BE2C (cell line): ENCODE measurements around the gene MCRS1.

Experiments used
- DNase-seq: peaks from one replicate; pipeline ENCODE4 v3.0.0-alpha.2; 2020
- H3K27me3 ChIP-seq: fragments of 250-450 bp; sonication (Bioruptor Pico); 2 replicates; pipeline ENCODE4 v1.5.1; 2020; ENCODE audit warnings: mild to moderate bottlenecking
- H3K36me3 ChIP-seq: fragments of 250-450 bp; sonication (Bioruptor Pico); 2 replicates; pipeline ENCODE4 v1.5.1; 2020; ENCODE audit warnings: mild to moderate bottlenecking
- H3K4me1 ChIP-seq: fragments of 250-450 bp; sonication (Bioruptor Pico); 2 replicates; pipeline ENCODE4 v1.5.1; 2020
- H3K4me3 ChIP-seq: 2 replicates; pipeline ENCODE4 v1.5.1; 2011; ENCODE audit warnings: low read depth, low read length
- H3K9me3 ChIP-seq: fragments of 250-450 bp; sonication (Bioruptor Pico); 2 replicates; pipeline ENCODE4 v1.5.1; 2020
- TF ChIP-seq, protein P1 (sequence below): IDR thresholded peaks from 2 replicates; pipeline ENCODE4 v1.5.1; 2012; ENCODE audit warnings: mild to moderate bottlenecking, low read depth, low read length

MCRS1 gene

DNA sequence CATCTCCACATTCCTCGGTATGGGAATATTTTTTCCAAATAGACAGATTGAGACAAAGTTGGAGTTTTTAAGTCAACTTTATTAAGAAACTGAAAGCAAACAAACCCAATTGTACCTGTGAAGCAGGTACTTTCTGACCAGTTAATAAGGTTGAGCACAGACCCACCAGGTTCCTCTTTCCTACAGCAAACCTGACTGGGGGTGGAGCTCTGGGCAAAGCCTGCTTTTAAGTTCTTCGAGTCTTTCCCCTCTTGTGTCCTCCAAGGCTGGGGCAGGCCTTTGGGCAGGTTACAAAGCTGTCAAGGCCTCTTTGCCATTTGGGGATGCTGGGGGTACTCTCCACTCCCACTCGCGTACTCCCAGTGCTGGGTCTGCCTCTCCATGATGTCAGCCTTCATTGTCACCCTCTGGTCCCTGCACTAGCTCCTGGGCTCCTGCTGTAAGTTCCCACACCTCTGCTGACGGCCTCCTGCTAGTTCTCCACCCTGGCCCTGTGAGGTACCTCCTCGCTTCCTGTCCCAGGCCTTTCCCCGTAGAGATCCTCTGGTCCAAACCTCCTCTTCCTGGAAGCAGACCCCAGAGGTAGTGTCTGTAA is 25.9 kb downstream of the MCRS1 start:
- TF ChIP-seq, protein P1, sequence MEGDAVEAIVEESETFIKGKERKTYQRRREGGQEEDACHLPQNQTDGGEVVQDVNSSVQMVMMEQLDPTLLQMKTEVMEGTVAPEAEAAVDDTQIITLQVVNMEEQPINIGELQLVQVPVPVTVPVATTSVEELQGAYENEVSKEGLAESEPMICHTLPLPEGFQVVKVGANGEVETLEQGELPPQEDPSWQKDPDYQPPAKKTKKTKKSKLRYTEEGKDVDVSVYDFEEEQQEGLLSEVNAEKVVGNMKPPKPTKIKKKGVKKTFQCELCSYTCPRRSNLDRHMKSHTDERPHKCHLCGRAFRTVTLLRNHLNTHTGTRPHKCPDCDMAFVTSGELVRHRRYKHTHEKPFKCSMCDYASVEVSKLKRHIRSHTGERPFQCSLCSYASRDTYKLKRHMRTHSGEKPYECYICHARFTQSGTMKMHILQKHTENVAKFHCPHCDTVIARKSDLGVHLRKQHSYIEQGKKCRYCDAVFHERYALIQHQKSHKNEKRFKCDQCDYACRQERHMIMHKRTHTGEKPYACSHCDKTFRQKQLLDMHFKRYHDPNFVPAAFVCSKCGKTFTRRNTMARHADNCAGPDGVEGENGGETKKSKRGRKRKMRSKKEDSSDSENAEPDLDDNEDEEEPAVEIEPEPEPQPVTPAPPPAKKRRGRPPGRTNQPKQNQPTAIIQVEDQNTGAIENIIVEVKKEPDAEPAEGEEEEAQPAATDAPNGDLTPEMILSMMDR: no peak

GRCh38 chr12:49541140-49541861 is 26.6 kb downstream of the MCRS1 start:
- Histone ChIP-seq H3K27me3 (peaks cover 31% of the 10 kb centered on the region), H3K4me3 (no peak overlapping the region), H3K4me1 (peaks cover 2% of the 10 kb centered on the region; the same call in 1 of the 2 replicates), H3K9me3 (no peaks in the 10 kb centered on the region), H3K36me3 (no peaks in the 10 kb centered on the region)
- DNase-seq: no peak
- TF ChIP-seq, protein P1: no peak

More for the DNA sequence above, 25.9 kb downstream of the MCRS1 start:
- Histone ChIP-seq H3K9me3 (no peaks in the 10 kb centered on the region), H3K27me3 (peaks cover 28% of the 10 kb centered on the region), H3K4me3 (no peak overlapping the region), H3K36me3 (no peaks in the 10 kb centered on the region), H3K4me1 (peaks cover 2% of the 10 kb centered on the region; the same call in 1 of the 2 replicates)
- DNase-seq: no peak

GRCh38 chr12:49540229-49541139 is 27.5 kb downstream of the MCRS1 start:
- TF ChIP-seq, protein P1: no peak
- H3K36me3 ChIP-seq: no peaks in the 10 kb centered on the region
- H3K27me3 ChIP-seq: peaks cover 31% of the 10 kb centered on the region
- H3K4me1 ChIP-seq: peaks cover 2% of the 10 kb centered on the region; the same call in 1 of the 2 replicates
- no peak for DNase-seq
- no peak overlapping the region for H3K4me3 ChIP-seq
- H3K9me3 ChIP-seq: no peaks in the 10 kb centered on the region

DNA sequence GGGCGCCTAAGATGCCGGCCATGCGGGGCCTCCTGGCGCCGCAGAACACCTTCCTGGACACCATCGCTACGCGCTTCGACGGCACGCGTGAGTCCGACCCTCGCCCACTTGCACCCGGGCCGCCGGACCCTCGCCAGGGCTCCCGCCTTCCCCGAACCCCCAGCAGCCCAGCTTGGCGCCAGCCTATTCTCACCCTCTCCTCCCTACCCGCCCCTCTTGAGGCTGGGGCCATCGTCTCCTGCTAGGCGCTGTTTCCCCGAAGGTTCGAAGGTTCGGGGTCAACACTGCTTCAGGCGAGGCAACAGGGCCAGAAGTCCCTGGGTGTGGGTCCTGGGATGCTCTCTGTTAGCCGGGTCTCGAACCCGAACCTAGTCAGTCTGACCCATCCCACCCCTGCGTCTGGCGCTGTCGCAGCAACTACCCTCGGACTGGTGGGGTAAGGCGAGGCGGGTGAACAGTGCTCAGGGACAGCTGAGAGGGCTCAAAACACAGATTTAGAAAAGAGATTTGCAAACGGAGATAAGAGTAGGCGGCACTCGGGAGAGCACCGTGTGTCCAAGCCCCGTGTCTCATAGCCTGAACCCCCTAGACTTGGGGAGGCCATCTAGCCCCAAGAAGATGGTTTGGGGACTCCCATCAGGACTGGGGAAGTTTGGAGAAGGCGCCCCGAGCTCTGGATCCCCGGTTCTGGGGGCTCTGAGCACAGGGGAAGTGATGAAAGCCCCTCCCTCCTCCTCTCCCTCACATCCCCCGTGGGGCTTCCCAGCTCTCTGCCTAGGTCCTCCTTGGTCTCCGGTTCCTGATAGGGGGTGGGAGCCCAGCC is 28.3 kb downstream of the MCRS1 start:
- Histone ChIP-seq H3K4me1 (peaks cover 2% of the 10 kb centered on the region; the same call in 1 of the 2 replicates), H3K36me3 (no peaks in the 10 kb centered on the region), H3K27me3 (peaks cover 31% of the 10 kb centered on the region), H3K4me3 (no peak overlapping the region), H3K9me3 (no peaks in the 10 kb centered on the region)
- TF ChIP-seq, protein P1: no peak
- no peak for DNase-seq

GRCh38 chr12:49538510-49539403 is 29.2 kb downstream of the MCRS1 start, which contains the start of gene KCNH3:
KCNH3 (plus strand) TSS chr12:49539030; CDS start chr12:49539417, 387 bp downstream.
- Histone ChIP-seq H3K4me1 (peaks cover 2% of the 10 kb centered on the region; the same call in 1 of the 2 replicates), H3K4me3 (peak within 1 kb of the TSS; percentile 42), H3K36me3 (no peaks in the 10 kb centered on the region), H3K27me3 (peaks cover 31% of the 10 kb centered on the region), H3K9me3 (no peaks in the 10 kb centered on the region)
- TF ChIP-seq, protein P1: no peak
- DNase-seq: peak; percentile 86
